ENCODE results near the gene CXorf38.

- TF ChIP-seq POLR2A (IDR thresholded peaks at IDR 0.05; ENCODE audit: low read depth, low read length) (no peak), POLR2AphosphoS5 (IDR thresholded peaks at IDR 0.05; ENCODE audit: low read depth, low read length) (no peak), TAF1 (IDR thresholded peaks at IDR 0.05; ENCODE audit: borderline replicate concordance, low read depth, low read length) (no peak)
Observed at GRCh38 chrX:40578039-40578695, 69.2 kb downstream of the CXorf38 start.
